Endodermal cell (in vitro differentiated cells): ENCODE data around the gene NOD2. TPM values are rescaled to one million over a fixed set of nuclear protein-coding genes. Genes with fewer than 3 reads are reported as not detected.

ENCODE experiments used
- DNase-seq: peaks from one replicate; pipeline ENCODE4 v3.0.0-alpha.2; 2017
- H3K27ac ChIP-seq: 2 replicates; pipeline ENCODE4 v1.5.1; 2013; ENCODE audit warnings: mild to moderate bottlenecking, low read depth, low read length, moderate library complexity
- H3K27me3 ChIP-seq: 2 replicates; pipeline ENCODE4 v1.6.1; 2013; ENCODE audit warnings: mild to moderate bottlenecking, low read length, moderate library complexity; ENCODE audit not compliant: insufficient read depth, control insufficient read depth, poor library complexity, severe bottlenecking
- H3K36me3 ChIP-seq: 2 replicates; pipeline ENCODE4 v1.7.0; 2013; ENCODE audit warnings: mild to moderate bottlenecking, low read length, moderate library complexity; ENCODE audit not compliant: control insufficient read depth, insufficient read depth
- H3K4me1 ChIP-seq: one replicate; pipeline ENCODE4 v1.7.0; 2013; ENCODE audit warnings: low read length; ENCODE audit not compliant: control insufficient read depth, insufficient read depth
- H3K4me3 ChIP-seq: 2 replicates; pipeline ENCODE4 v1.5.1; 2013; ENCODE audit warnings: mild to moderate bottlenecking, low read length, moderate library complexity
- H3K9ac ChIP-seq: 2 replicates; pipeline ENCODE4 v1.6.1; 2013; ENCODE audit warnings: mild to moderate bottlenecking, low read length, moderate library complexity; ENCODE audit not compliant: poor library complexity, severe bottlenecking; ENCODE audit errors: extremely low read depth
- H3K9me3 ChIP-seq: 2 replicates; pipeline ENCODE4 v1.6.1; 2013; ENCODE audit warnings: mild to moderate bottlenecking, low read length, moderate library complexity; ENCODE audit not compliant: control insufficient read depth
- H3K27ac Mint-ChIP-seq: 2 replicates; pipeline ENCODE4 v1.8.0; 2020; ENCODE audit warnings: mixed read lengths
- H3K27me3 Mint-ChIP-seq: 2 replicates; pipeline ENCODE4 v1.8.0; 2021; ENCODE audit warnings: mild to moderate bottlenecking, mixed read lengths; ENCODE audit not compliant: insufficient read depth
- H3K36me3 Mint-ChIP-seq: 2 replicates; pipeline ENCODE4 v1.8.0; 2020; ENCODE audit warnings: low read depth, mixed read lengths
- H3K4me1 Mint-ChIP-seq: 2 replicates; pipeline ENCODE4 v1.8.0; 2020; ENCODE audit warnings: mixed read lengths
- H3K4me3 Mint-ChIP-seq: 2 replicates; pipeline ENCODE4 v1.8.0; 2020; ENCODE audit warnings: mild to moderate bottlenecking, moderate library complexity, mixed read lengths
- H3K9me3 Mint-ChIP-seq: 2 replicates; pipeline ENCODE4 v1.8.0; 2020; ENCODE audit warnings: mild to moderate bottlenecking, mixed read lengths
- WGBS, 2 experiments: methylation state at CpG; one replicate each; pipeline versions ENCODE4 v1.1.5 to v1.1.7; 2013; ENCODE audit warnings: missing lambda C conversion rate in 2 of 2, mixed read lengths in 1 of 2; ENCODE audit not compliant: insufficient coverage in 1 of 2, insufficient read length in 1 of 2; 5-methylcytosine and 5-hydroxymethylcytosine counted together
- total RNA-seq, 2 donors: library from RNA; stranded (reverse); fragmentation: NEBNext Ultra II Directional in 1 of 2; extraction: Animal tissue kit (Norgen Biotek cat#: 25700) in 1 of 2; gene quantifications; 2 replicates in 1 of 2; 3 replicates in 1 of 2; pipeline ENCODE4 v1.2.1, GENCODE V29; 2021
- TF ChIP-seq, protein P1 (sequence below): fragments of 200-600 bp; sonication (generic); conservative IDR thresholded peaks from 2 replicates; pipeline ENCODE4 v1.5.0; 2021; ENCODE audit warnings: antibody characterized with exemption, mild to moderate bottlenecking

NOD2 gene
- total RNA-seq, 2 donors from 2014 or later, result 0.33 to 0.42 TPM

DNA sequence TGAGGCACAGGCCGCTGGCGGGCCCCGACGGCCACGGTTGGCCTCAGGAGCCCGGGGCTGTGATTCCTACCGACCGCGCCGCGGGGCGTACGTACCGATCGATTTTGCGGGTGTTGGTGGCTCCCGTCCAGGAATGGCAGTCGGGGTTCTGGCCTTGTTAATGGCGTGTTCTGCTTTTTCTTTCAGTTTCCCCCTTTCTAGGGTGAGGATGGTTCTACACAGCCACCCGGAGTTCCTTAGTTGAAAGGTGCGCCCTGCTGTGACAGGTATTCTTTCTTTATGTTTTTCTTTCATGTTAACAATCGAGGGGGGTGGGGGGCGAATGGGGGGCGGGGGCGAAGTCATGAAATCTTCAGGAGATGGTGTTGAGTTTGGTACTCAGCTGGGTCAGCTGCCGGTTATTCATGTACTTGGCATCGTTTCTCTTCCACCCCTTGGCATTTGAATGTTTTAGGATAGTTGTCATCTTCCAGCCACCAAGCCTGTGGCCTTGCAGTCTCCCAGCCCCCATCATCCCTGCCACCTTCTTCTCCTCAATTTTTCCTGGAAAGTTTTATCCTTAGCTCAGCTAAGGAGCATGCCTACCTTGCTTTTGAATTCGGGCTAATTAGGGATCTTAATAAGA is 49.3 kb downstream of the NOD2 start:
- DNase-seq, result peak; percentile 67
- H3K27ac Mint-ChIP-seq, result no peak overlapping the region

DNA sequence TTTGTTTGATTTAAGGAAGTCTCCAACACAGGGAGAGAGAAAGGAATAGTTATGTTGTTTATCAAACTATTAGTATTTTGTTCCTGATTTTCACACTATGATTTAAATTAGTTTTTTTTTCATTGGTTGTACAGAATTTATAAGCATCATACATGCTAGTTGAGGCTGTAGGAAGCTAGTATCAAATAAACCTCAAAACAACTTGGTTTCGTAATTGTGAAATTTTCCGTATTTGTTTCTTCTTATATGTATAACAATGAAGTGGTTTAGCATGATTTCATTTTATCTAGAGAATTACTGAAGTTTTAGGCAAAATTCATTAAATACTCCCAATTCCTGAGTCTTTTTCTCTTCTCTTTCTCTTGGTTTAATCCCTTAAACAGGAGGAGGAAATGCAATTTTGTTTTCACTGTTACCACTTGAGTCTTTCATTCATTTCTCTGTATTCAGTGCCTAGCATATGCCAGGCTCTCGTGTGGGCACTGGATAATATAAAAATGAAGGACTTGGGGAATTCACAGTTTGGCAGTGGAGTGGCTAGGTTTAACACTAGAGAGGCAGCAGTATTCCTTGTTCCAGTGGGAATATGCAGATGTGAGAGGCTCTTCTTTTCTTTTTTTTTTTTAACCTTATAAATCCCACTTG is 50.3 kb downstream of the NOD2 start:
- H3K4me3 Mint-ChIP-seq, result peak overlapping the region; percentile 63
- H3K9ac ChIP-seq, result no peak overlapping the region
- no peak overlapping the region for H3K27ac Mint-ChIP-seq
- no peak for DNase-seq
- peaks cover 12% of the 10 kb centered on the region for H3K4me1 Mint-ChIP-seq
- H3K4me1 ChIP-seq, result no peaks in the 10 kb centered on the region
- H3K27ac ChIP-seq, result no peak overlapping the region
- TF ChIP-seq, protein P1, sequence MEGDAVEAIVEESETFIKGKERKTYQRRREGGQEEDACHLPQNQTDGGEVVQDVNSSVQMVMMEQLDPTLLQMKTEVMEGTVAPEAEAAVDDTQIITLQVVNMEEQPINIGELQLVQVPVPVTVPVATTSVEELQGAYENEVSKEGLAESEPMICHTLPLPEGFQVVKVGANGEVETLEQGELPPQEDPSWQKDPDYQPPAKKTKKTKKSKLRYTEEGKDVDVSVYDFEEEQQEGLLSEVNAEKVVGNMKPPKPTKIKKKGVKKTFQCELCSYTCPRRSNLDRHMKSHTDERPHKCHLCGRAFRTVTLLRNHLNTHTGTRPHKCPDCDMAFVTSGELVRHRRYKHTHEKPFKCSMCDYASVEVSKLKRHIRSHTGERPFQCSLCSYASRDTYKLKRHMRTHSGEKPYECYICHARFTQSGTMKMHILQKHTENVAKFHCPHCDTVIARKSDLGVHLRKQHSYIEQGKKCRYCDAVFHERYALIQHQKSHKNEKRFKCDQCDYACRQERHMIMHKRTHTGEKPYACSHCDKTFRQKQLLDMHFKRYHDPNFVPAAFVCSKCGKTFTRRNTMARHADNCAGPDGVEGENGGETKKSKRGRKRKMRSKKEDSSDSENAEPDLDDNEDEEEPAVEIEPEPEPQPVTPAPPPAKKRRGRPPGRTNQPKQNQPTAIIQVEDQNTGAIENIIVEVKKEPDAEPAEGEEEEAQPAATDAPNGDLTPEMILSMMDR, result no peak
- no peaks in the 10 kb centered on the region for H3K36me3 ChIP-seq
- no peaks in the 10 kb centered on the region for H3K9me3 ChIP-seq
- H3K4me3 ChIP-seq, result no peak overlapping the region
- H3K27me3 Mint-ChIP-seq, result peaks cover 4% of the 10 kb centered on the region
- H3K36me3 Mint-ChIP-seq, result no peaks in the 10 kb centered on the region
- 83 to 89% methylated on average over 1 to 3 of the region's 3 CpGs for WGBS, 2 experiments
- H3K9me3 Mint-ChIP-seq, result no peaks in the 10 kb centered on the region
- peaks cover 7% of the 10 kb centered on the region for H3K27me3 ChIP-seq

More for the DNA sequence above, 49.3 kb downstream of the NOD2 start:
- Histone ChIP-seq H3K27ac (no peak overlapping the region), H3K4me3 (peak overlapping the region; percentile 82), H3K9ac (peak overlapping the region; percentile 59), H3K4me1 (no peaks in the 10 kb centered on the region), H3K27me3 (peaks cover 15% of the 10 kb centered on the region), H3K9me3 (no peaks in the 10 kb centered on the region), H3K36me3 (no peaks in the 10 kb centered on the region)
- Mint-ChIP-seq H3K27me3 (peaks cover 13% of the 10 kb centered on the region), H3K4me1 (peaks cover 12% of the 10 kb centered on the region), H3K4me3 (peak overlapping the region; percentile 63), H3K36me3 (no peaks in the 10 kb centered on the region), H3K9me3 (no peaks in the 10 kb centered on the region)
- 3 to 30% methylated on average over 2 to 22 of the region's 28 CpGs for WGBS, 2 experiments
- TF ChIP-seq, protein P1, result no peak

DNA sequence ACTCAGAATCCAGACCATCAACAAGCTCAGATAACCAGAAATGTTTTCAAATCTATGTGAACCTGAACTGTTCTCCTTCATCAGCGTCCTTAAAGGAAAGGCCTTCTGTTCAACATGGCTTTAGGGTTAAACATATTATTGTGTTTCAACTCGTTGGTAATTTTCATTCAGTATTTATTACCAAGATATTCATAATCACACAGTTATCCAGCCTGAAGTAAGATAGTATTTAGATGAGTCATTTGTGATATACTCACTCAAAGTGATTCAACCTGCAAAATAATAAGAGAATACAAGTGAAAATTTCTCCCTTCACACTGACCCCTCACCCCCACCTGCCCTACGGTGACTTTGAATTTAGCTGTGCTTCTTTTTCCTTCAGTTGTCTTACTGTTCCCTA is 51.5 kb downstream of the NOD2 start:
- no peak overlapping the region for H3K27ac Mint-ChIP-seq
- TF ChIP-seq, protein P1, result no peak
- DNase-seq, result no peak
- Histone ChIP-seq H3K9ac (no peak overlapping the region), H3K27ac (no peak overlapping the region), H3K9me3 (no peaks in the 10 kb centered on the region), H3K4me3 (no peak overlapping the region), H3K36me3 (peaks cover 5% of the 10 kb centered on the region), H3K4me1 (no peaks in the 10 kb centered on the region), H3K27me3 (peaks cover 7% of the 10 kb centered on the region)
- WGBS, 2 experiments, result 91% methylated on average over 2 of the region's 3 CpGs; no CpG with 5 or more reads in 1 of the 2 experiments
- H3K9me3 Mint-ChIP-seq, result no peaks in the 10 kb centered on the region
- peaks cover 16% of the 10 kb centered on the region for H3K4me1 Mint-ChIP-seq
- peaks cover 2% of the 10 kb centered on the region for H3K27me3 Mint-ChIP-seq
- no peak overlapping the region for H3K4me3 Mint-ChIP-seq
- no peaks in the 10 kb centered on the region for H3K36me3 Mint-ChIP-seq
